IMR-90 (cell line): ENCODE data around the gene SERPINB1.

ENCODE experiments used
- CEBPB ChIP-seq: IDR thresholded peaks from 2 replicates; pipeline ENCODE4 v1.6.1; 2012; ENCODE audit warnings: low read depth, low read length, improper control_type of control experiment
- CTCF ChIP-seq: conservative IDR thresholded peaks from 2 replicates; pipeline ENCODE4 v1.5.1; 2012; ENCODE audit warnings: mild to moderate bottlenecking, low read depth, low read length, improper control_type of control experiment
- POLR2A ChIP-seq: IDR thresholded peaks from 2 replicates; pipeline ENCODE4 v1.6.1; 2012; ENCODE audit warnings: mild to moderate bottlenecking, low read depth, low read length
- RAD21 ChIP-seq: IDR thresholded peaks from 2 replicates; pipeline ENCODE4 v1.6.1; 2012; ENCODE audit warnings: low read length, improper control_type of control experiment
- RCOR1 ChIP-seq: IDR thresholded peaks from 2 replicates; pipeline ENCODE4 v1.6.1; 2012; ENCODE audit warnings: mild to moderate bottlenecking, low read length, improper control_type of control experiment; ENCODE audit not compliant: insufficient replicate concordance
- RFX5 ChIP-seq: IDR thresholded peaks from 2 replicates; pipeline ENCODE4 v1.8.0; 2012; ENCODE audit warnings: low read depth, mild to moderate bottlenecking, low read length, moderate library complexity
- TF ChIP-seq, protein P1 (sequence below): fragments of 150-350 bp; IDR thresholded peaks from 2 replicates; pipeline ENCODE4 v1.6.1; 2016; ENCODE audit warnings: low read depth, mild to moderate bottlenecking, low read length, moderate library complexity, borderline replicate concordance

- TF ChIP-seq CTCF, result no peak
- TF ChIP-seq RFX5, result no peak
- TF ChIP-seq CEBPB, result no peak
- TF ChIP-seq POLR2A, result no peak
- TF ChIP-seq RAD21, result no peak
- TF ChIP-seq RCOR1, result no peak
- TF ChIP-seq, protein P1, sequence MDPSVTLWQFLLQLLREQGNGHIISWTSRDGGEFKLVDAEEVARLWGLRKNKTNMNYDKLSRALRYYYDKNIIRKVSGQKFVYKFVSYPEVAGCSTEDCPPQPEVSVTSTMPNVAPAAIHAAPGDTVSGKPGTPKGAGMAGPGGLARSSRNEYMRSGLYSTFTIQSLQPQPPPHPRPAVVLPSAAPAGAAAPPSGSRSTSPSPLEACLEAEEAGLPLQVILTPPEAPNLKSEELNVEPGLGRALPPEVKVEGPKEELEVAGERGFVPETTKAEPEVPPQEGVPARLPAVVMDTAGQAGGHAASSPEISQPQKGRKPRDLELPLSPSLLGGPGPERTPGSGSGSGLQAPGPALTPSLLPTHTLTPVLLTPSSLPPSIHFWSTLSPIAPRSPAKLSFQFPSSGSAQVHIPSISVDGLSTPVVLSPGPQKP, result no peak
Measured at GRCh38 chr6:2881423-2881822, 39.8 kb upstream of the SERPINB1 start.
